Measurements from ENCODE around the gene CHKB. TPM values are rescaled to one million over a fixed set of nuclear protein-coding genes. Genes with fewer than 3 reads are reported as not detected.

The CHKB gene
- polyA plus RNA-seq, 1 donor (not counting 4 experiments of a cell fraction or from before 2014, with no cell fraction given), result 49.0 TPM

GRCh38 chr22:50540381-50540780 is 42.3 kb downstream of the CHKB start:
- DNase-seq (ENCODE audit: low read depth, low spot score) (no peak), FAIRE-seq (no peak)
- H3K79me2 ChIP-seq (ENCODE audit: control insufficient read depth, insufficient read depth, low read length), result no peaks in the 10 kb centered on the region
- H3K27me3 ChIP-seq (ENCODE audit: control insufficient read depth, extremely low read depth, insufficient read depth, low read length), result no peaks in the 10 kb centered on the region
- no peak overlapping the region for H2AFZ ChIP-seq (ENCODE audit: control insufficient read depth, low read length)
- H4K20me1 ChIP-seq (ENCODE audit: control insufficient read depth, extremely low read depth, insufficient read depth, low read length), result no peaks in the 10 kb centered on the region
- dilution Hi-C loops (cut with MboI; ENCODE audit: extremely low pct_ligation_motif_present, low sequenced_read_pairs), result no loop called here
- H3K4me3 ChIP-seq (ENCODE audit: control insufficient read depth in 2 of 3, extremely low read depth in 1 of 3, insufficient read depth in 2 of 3, low read depth in 1 of 3, low read length in 3 of 3), result no peak overlapping the region
- peaks cover 56% of the 10 kb centered on the region for H3K4me1 ChIP-seq (ENCODE audit: control insufficient read depth, extremely low read depth, insufficient read depth, low read length)
- peak overlapping the region; percentile 86 for H3K9ac ChIP-seq (ENCODE audit: control insufficient read depth, extremely low read depth, insufficient read depth, low read length)
- H3K9me3 ChIP-seq (ENCODE audit: control insufficient read depth, low read depth, low read length), result no peaks in the 10 kb centered on the region
- no peak overlapping the region for H3K4me2 ChIP-seq (ENCODE audit: control insufficient read depth, extremely low read depth, insufficient read depth, low read depth, low read length)
- TF ChIP-seq EZH2 (IDR thresholded peaks at IDR 0.05; ENCODE audit: low read length) (no peak), CTCF (optimal IDR thresholded peaks at IDR 0.05 in 1 of 3, IDR thresholded peaks at IDR 0.05 in 1 of 3, conservative IDR thresholded peaks at IDR 0.05 in 1 of 3; ENCODE audit: extremely low read depth in 1 of 3, insufficient read depth in 2 of 3, low read length in 3 of 3) (no peak)
- no peaks in the 10 kb centered on the region for H3K9me1 ChIP-seq (ENCODE audit: control insufficient read depth, extremely low read depth, insufficient read depth, low read length)
- no peaks in the 10 kb centered on the region for H3K36me3 ChIP-seq (ENCODE audit: control insufficient read depth in 2 of 2, extremely low read depth in 1 of 2, insufficient read depth in 2 of 2, low read length in 2 of 2)
- H3K27ac ChIP-seq (ENCODE audit: control insufficient read depth, insufficient read depth, low read length), result peak overlapping the region; percentile 98

GRCh38 chr22:50537765-50538164 is 44.9 kb downstream of the CHKB start:
- Histone ChIP-seq H3K27ac (ENCODE audit: control insufficient read depth, insufficient read depth, low read length) (peak overlapping the region; percentile 29), H2AFZ (ENCODE audit: control insufficient read depth, low read length) (no peak overlapping the region), H3K4me3 (ENCODE audit: control insufficient read depth in 2 of 3, extremely low read depth in 1 of 3, insufficient read depth in 2 of 3, low read depth in 1 of 3, low read length in 3 of 3) (no peak overlapping the region), H3K4me2 (ENCODE audit: control insufficient read depth, extremely low read depth, insufficient read depth, low read depth, low read length) (no peak overlapping the region), H3K79me2 (ENCODE audit: control insufficient read depth, insufficient read depth, low read length) (no peaks in the 10 kb centered on the region), H3K4me1 (ENCODE audit: control insufficient read depth, extremely low read depth, insufficient read depth, low read length) (peaks cover 42% of the 10 kb centered on the region), H3K9me1 (ENCODE audit: control insufficient read depth, extremely low read depth, insufficient read depth, low read length) (no peaks in the 10 kb centered on the region), H3K9ac (ENCODE audit: control insufficient read depth, extremely low read depth, insufficient read depth, low read length) (no peak overlapping the region), H4K20me1 (ENCODE audit: control insufficient read depth, extremely low read depth, insufficient read depth, low read length) (no peaks in the 10 kb centered on the region), H3K36me3 (ENCODE audit: control insufficient read depth in 2 of 2, extremely low read depth in 1 of 2, insufficient read depth in 2 of 2, low read length in 2 of 2) (no peaks in the 10 kb centered on the region), H3K9me3 (ENCODE audit: control insufficient read depth, low read depth, low read length) (no peaks in the 10 kb centered on the region), H3K27me3 (ENCODE audit: control insufficient read depth, extremely low read depth, insufficient read depth, low read length) (no peaks in the 10 kb centered on the region)
- dilution Hi-C loops (cut with MboI; ENCODE audit: extremely low pct_ligation_motif_present, low sequenced_read_pairs), result no loop called here
- DNase-seq (ENCODE audit: low read depth, low spot score) (no peak), FAIRE-seq (no peak)
- TF ChIP-seq CTCF (optimal IDR thresholded peaks at IDR 0.05 in 1 of 3, IDR thresholded peaks at IDR 0.05 in 1 of 3, conservative IDR thresholded peaks at IDR 0.05 in 1 of 3; ENCODE audit: extremely low read depth in 1 of 3, insufficient read depth in 2 of 3, low read length in 3 of 3), result no peak
- no peak for TF ChIP-seq EZH2 (IDR thresholded peaks at IDR 0.05; ENCODE audit: low read length)
